ENCODE measurements around the gene SLC39A1. TPM values are rescaled to one million over a fixed set of nuclear protein-coding genes. Genes with fewer than 3 reads are reported as not detected.

The SLC39A1 gene
- total and polyA plus RNA-seq, 2 of the 8 experiments (the other 6 are each of a cell fraction or from before 2014, with no cell fraction given): 238 to 337 TPM

- Histone ChIP-seq H4K8ac (ENCODE audit: extremely low read depth, insufficient read depth, low read length) (no peak overlapping the region; the same call in 1 of the 2 replicates), H3K23ac (ENCODE audit: insufficient read length) (no peak overlapping the region), H3K4me2 (ENCODE audit: insufficient read depth in 1 of 2, low read depth in 2 of 2, low read length in 2 of 2) (no peak overlapping the region), H3K18ac (ENCODE audit: extremely low read depth, low read length) (no peak overlapping the region), H2AK5ac (ENCODE audit: low read depth, low read length) (no peak overlapping the region), H3K27ac (ENCODE audit: low read depth, low read length) (no peak overlapping the region), H3K9ac (replicated peaks in 1 of 4; ENCODE audit: extremely low read depth in 1 of 4, low read depth in 3 of 4, low read length in 3 of 4) (no peak overlapping the region), H2BK15ac (ENCODE audit: low read length) (no peak overlapping the region), H2BK12ac (ENCODE audit: low read depth, low read length) (no peak overlapping the region), H4K20me1 (replicated peaks in 1 of 2; ENCODE audit: control insufficient read depth in 1 of 2, insufficient read depth in 2 of 2, low read length in 2 of 2) (peaks cover 7 to 16% of the 10 kb centered on the region in 2 experiments), H3K9me3 (ENCODE audit: insufficient read depth in 2 of 2, low read depth in 1 of 2, low read length in 1 of 2) (no peaks in the 10 kb centered on the region), H4K91ac (replicated peaks; ENCODE audit: insufficient read length, low read length) (no peak overlapping the region), H3K4me1 (replicated peaks in 1 of 4; ENCODE audit: control insufficient read depth in 3 of 4, insufficient read depth in 4 of 4, low read length in 3 of 4) (peaks cover 0 to 8% (median 2%) of the 10 kb centered on the region in 4 experiments; a peak in 4 of 7 replicates), H2AFZ (ENCODE audit: low read length) (no peak overlapping the region), H3K36me3 (ENCODE audit: control insufficient read depth in 2 of 4, insufficient read depth in 4 of 4, low read length in 3 of 4) (peaks cover 7 to 30% (median 25%) of the 10 kb centered on the region in 4 experiments), H3K79me1 (ENCODE audit: low read depth, low read length) (peaks cover 21% of the 10 kb centered on the region), H3K23me2 (ENCODE audit: low read depth, low read length) (no peaks in the 10 kb centered on the region; the same call in 1 of the 2 replicates), H3K79me2 (ENCODE audit: control insufficient read depth in 1 of 2, insufficient read depth in 2 of 2, low read length in 2 of 2) (peaks cover 12 to 34% of the 10 kb centered on the region in 2 experiments), H3K27me3 (replicated peaks in 1 of 4; ENCODE audit: control insufficient read depth in 3 of 4, extremely low read depth in 1 of 4, insufficient read depth in 3 of 4, low read length in 3 of 4) (no peaks in the 10 kb centered on the region), H3K4ac (replicated peaks; ENCODE audit: insufficient read length, low read depth, low read length) (no peak overlapping the region), H2BK20ac (ENCODE audit: low read length) (no peak overlapping the region), H3K56ac (replicated peaks; ENCODE audit: insufficient read length, low read depth, low read length) (no peak overlapping the region), H2BK120ac (replicated peaks; ENCODE audit: low read depth, low read length) (no peak overlapping the region), H3K14ac (ENCODE audit: insufficient read length) (no peak overlapping the region), H3K4me3 (ENCODE audit: extremely low read depth in 1 of 4, insufficient read depth in 2 of 4, low read depth in 3 of 4, low read length in 4 of 4) (no peak overlapping the region), H4K5ac (ENCODE audit: insufficient read length, low read depth, low read length) (no peak overlapping the region), H2BK5ac (ENCODE audit: low read depth, low read length) (0 out of 2 replicates have a peak overlapping the region, but pooled peaks have one; percentile 35)
- ChIA-PET POLR2A (ENCODE audit: partially characterized antibody) (interaction anchor here (4.7 kb wide), 1 partner anchor 10 kb away, joined by 19 read pairs; no protein-coding TSS in a partner anchor), CTCF (ENCODE audit: partially characterized antibody) (interaction anchor here (1.7 kb wide), 1 partner anchor 22 kb away, joined by 4 read pairs; no protein-coding TSS in a partner anchor)
- DNase-seq (ENCODE audit: low read depth in 1 of 2, low spot score in 2 of 2) (no peak), FAIRE-seq (no peak)
- WGBS, 2 experiments (ENCODE audit: extremely low coverage in 1 of 2, insufficient coverage in 1 of 2, insufficient read length in 1 of 2, insufficient replicate concordance in 2 of 2, low coverage in 1 of 2, low lambda C conversion rate in 2 of 2, missing lambda C conversion rate in 1 of 2): 95% methylated on average over 2 of the region's 2 CpGs; no CpG with 5 or more reads in 1 of the 2 experiments
- no peak for TF ChIP-seq KDM1A (IDR thresholded peaks at IDR 0.05; ENCODE audit: borderline replicate concordance, low read length)
- TF ChIP-seq EP300 (IDR thresholded peaks at IDR 0.05; ENCODE audit: borderline replicate concordance in 1 of 2, low read depth in 2 of 2, low read length in 2 of 2): no peak
- TF ChIP-seq TAF1 (IDR thresholded peaks at IDR 0.05; ENCODE audit: low read depth, low read length): no peak
- no peak for TF ChIP-seq EGR1 (IDR thresholded peaks at IDR 0.05; ENCODE audit: borderline replicate concordance, low read depth, low read length)
- TF ChIP-seq TAF7 (optimal IDR thresholded peaks at IDR 0.05; ENCODE audit: borderline replicate concordance, low read depth, low read length): no peak
- no peak for TF ChIP-seq SP2 (IDR thresholded peaks at IDR 0.05; ENCODE audit: low read length)
- no peak for TF ChIP-seq CREB1 (IDR thresholded peaks at IDR 0.05)
- no peak for TF ChIP-seq RNF2 (IDR thresholded peaks at IDR 0.05; ENCODE audit: borderline replicate concordance, low read depth, low read length, missing control alignments, poor library complexity, severe bottlenecking)
- TF ChIP-seq RAD21 (IDR thresholded peaks at IDR 0.05 in 1 of 2, conservative IDR thresholded peaks at IDR 0.05 in 1 of 2; ENCODE audit: low read depth in 2 of 2, low read length in 2 of 2): no peak
- no peak for TF ChIP-seq RXRA (IDR thresholded peaks at IDR 0.05; ENCODE audit: insufficient read depth, low read depth, low read length)
- no peak for TF ChIP-seq BCL11A (IDR thresholded peaks at IDR 0.05; ENCODE audit: low read depth in 2 of 2, low read length in 2 of 2)
- TF ChIP-seq CHD1 (IDR thresholded peaks at IDR 0.05; ENCODE audit: low read depth, low read length): no peak
- TF ChIP-seq GABPA (IDR thresholded peaks at IDR 0.05; ENCODE audit: borderline replicate concordance, insufficient read depth, low read length): no peak
These were observed 11.5 kb downstream of the SLC39A1 start for GRCh38 chr1:153951801-153952200.
